ENCODE measurements around the gene SERPIND1.

DNA sequence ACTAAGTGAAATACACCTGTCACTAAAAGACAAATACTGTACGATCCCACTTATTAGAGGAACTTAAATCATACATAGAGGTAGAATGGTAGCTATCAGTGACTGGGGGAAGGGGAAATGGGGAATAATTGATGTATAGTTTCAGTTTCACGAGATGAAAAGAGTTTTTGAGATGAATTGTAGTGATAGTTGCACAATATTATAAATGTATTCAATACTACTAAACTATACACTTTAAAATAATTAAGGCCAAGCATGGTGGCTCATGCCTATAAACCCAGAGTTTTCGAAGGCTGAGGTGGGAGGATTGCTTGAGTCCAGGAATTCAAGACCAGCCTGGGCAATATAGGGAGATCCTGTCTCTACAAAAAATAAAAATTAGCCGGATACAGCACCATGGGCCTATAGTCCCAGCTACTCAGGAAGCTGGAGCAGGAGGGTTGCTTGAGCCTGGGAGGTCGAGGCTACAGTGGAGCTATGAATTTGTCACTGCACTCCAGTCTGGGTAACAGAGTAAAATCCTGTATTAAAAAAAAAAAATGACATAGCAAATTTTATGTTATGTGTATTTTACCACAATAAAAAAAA lies 40.4 kb downstream of the SERPIND1 start:
- TF ChIP-seq, protein P1, sequence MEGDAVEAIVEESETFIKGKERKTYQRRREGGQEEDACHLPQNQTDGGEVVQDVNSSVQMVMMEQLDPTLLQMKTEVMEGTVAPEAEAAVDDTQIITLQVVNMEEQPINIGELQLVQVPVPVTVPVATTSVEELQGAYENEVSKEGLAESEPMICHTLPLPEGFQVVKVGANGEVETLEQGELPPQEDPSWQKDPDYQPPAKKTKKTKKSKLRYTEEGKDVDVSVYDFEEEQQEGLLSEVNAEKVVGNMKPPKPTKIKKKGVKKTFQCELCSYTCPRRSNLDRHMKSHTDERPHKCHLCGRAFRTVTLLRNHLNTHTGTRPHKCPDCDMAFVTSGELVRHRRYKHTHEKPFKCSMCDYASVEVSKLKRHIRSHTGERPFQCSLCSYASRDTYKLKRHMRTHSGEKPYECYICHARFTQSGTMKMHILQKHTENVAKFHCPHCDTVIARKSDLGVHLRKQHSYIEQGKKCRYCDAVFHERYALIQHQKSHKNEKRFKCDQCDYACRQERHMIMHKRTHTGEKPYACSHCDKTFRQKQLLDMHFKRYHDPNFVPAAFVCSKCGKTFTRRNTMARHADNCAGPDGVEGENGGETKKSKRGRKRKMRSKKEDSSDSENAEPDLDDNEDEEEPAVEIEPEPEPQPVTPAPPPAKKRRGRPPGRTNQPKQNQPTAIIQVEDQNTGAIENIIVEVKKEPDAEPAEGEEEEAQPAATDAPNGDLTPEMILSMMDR (IDR thresholded peaks at IDR 0.05; ENCODE audit: poor library complexity), result no peak
- TF ChIP-seq EZH2 (IDR thresholded peaks at IDR 0.05; ENCODE audit: borderline replicate concordance) (no peak), EZH2phosphoT487 (IDR thresholded peaks at IDR 0.05; ENCODE audit: low read depth, severe bottlenecking, unreplicated experiment) (no peak)
